ENCODE results near the gene BICC1. TPM values are rescaled to one million over a fixed set of nuclear protein-coding genes. Genes with fewer than 3 reads are reported as not detected.
A peak's percentile ranks its signal among the peaks of the same experiment; 100 is the strongest.

Gene BICC1
- total RNA-seq, 1 donor from 2014 or later = 9.3 TPM

DNA sequence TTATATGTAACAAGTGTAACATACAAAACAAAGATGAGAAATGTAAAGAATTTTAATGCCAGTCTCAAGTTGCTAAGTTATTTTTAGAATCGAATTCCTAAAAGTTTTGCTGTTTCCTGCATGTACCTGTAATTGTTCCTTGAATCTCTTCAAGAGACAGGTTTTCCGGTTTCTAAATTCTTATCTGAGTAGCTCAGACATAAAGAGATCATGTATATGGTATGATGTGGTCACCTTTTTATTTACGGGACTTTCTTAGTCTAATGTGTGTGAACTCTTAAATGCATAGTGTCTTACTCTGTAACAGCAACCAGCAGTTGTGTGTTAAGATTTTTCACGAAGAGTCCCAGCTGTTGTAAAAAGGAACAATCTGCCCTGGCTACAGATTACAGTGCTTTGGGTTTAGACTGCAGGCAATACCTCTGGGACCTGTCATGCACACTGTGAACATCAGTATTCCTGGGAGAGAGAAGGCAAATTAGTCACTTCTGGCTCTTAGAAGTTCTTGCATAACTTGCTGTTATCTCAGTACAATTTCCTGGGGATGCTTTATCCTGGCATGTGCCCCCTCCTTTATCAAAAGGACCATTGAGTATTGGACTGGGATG, 263.4 kb downstream of the BICC1 start:
- DNase-seq (ENCODE audit: low spot score in 2 of 2) = no peak
- Histone ChIP-seq H3K9me3 (no peaks in the 10 kb centered on the region), H3K4me3 (no peak overlapping the region), H3K27me3 (no peaks in the 10 kb centered on the region), H3K36me3 (no peaks in the 10 kb centered on the region), H3K27ac (peak overlapping the region in 1 of 2 donors; percentile 17), H3K4me1 (peaks cover 0 to 6% of the 10 kb centered on the region in 2 donors)
- intact Hi-C loops (cut with DNase I) = no loop called here
- TF ChIP-seq, protein P1, sequence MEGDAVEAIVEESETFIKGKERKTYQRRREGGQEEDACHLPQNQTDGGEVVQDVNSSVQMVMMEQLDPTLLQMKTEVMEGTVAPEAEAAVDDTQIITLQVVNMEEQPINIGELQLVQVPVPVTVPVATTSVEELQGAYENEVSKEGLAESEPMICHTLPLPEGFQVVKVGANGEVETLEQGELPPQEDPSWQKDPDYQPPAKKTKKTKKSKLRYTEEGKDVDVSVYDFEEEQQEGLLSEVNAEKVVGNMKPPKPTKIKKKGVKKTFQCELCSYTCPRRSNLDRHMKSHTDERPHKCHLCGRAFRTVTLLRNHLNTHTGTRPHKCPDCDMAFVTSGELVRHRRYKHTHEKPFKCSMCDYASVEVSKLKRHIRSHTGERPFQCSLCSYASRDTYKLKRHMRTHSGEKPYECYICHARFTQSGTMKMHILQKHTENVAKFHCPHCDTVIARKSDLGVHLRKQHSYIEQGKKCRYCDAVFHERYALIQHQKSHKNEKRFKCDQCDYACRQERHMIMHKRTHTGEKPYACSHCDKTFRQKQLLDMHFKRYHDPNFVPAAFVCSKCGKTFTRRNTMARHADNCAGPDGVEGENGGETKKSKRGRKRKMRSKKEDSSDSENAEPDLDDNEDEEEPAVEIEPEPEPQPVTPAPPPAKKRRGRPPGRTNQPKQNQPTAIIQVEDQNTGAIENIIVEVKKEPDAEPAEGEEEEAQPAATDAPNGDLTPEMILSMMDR (IDR thresholded peaks at IDR 0.05) = no peak

DNA sequence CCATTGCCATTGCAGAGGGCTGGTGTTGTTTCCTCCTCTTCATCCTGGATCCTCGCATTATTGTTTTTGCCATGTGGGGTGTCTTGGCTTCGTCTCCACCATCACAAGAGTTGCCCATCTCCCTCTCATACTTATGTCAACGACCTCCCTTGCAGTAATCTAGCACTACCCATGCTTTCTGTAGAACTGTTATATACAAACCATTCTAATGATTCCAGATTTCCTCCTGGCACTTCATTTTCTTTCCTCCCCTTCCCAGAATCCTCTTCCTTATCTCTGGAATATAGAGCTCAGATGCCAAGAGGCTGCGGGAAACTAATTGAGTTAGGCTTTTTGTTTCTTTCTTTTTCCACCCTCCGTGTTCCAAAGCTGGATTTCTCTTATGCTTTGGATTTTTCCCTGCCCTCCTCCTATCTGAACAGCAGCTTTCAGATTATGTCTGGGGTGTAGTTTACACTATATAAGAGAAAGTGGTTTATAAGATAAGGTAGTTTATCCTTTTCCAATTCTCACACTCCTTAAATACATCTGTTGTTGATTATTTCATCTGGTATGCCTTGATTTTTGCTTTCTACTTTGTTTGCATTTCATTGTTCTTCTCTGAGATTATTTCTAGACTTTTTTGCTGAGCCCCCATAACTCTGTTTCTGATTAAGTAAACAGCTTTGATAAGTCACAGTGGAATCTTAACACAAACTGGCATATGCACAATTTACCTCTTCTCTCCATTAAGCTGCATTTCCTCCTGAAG, 264.1 kb downstream of the BICC1 start:
- H3K9me3 ChIP-seq = no peaks in the 10 kb centered on the region
- no peak for DNase-seq (ENCODE audit: low spot score in 2 of 2)
- intact Hi-C loops (cut with DNase I) = no loop called here
- peaks cover 0 to 6% of the 10 kb centered on the region in 2 donors for H3K4me1 ChIP-seq
- TF ChIP-seq, protein P1 (IDR thresholded peaks at IDR 0.05) = no peak
- H3K27me3 ChIP-seq = no peaks in the 10 kb centered on the region
- H3K36me3 ChIP-seq = no peaks in the 10 kb centered on the region
- peak overlapping the region in 1 of 2 donors; percentile 17 for H3K27ac ChIP-seq
- no peak overlapping the region for H3K4me3 ChIP-seq

DNA sequence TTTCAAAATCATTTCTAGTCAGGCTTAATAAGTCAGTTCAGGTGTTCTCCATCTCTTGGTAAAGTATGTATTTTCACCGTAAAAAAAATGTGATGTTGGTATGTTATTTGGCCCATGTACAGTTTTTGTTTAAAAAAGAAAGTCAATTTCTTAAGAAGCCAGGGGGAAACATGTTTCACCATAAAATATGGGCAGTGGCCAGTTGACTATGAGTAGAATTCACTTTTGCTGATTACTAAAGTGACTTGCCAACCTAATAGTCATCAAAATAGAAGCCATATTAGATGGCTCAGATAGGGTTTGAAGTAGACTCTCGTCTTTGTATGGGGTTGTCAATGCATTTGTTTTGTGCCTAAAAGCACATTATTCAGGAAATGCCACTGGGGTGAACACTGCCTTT, 266.3 kb downstream of the BICC1 start:
- Histone ChIP-seq H3K9me3 (no peaks in the 10 kb centered on the region), H3K27me3 (no peaks in the 10 kb centered on the region), H3K36me3 (no peaks in the 10 kb centered on the region), H3K4me3 (no peak overlapping the region), H3K4me1 (peaks cover 0 to 10% of the 10 kb centered on the region in 2 donors), H3K27ac (no peak overlapping the region)
- intact Hi-C loops (cut with DNase I) = no loop called here
- TF ChIP-seq, protein P1 (IDR thresholded peaks at IDR 0.05) = no peak
- no peak for DNase-seq (ENCODE audit: low spot score in 2 of 2)

DNA sequence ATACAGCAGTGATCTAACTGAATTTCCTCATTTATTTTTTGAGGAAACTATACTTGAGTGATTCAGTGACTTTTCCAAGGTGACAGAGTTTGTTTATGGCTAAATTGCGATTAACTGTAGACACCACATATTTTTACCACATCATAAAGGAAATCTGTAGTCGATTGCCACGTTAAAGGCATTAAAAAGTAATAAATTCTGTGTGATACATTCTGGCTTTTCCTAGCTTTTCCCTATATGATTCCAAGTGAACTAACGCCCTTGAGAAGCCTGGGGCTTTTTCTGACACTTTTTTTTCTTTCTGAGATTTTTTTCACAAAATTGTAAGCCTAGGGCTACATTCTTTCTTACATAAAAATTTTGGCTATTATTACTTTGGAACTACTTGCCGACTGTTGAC, 266.9 kb downstream of the BICC1 start:
- H3K36me3 ChIP-seq = no peaks in the 10 kb centered on the region
- no peaks in the 10 kb centered on the region for H3K27me3 ChIP-seq
- no peak overlapping the region for H3K4me3 ChIP-seq
- intact Hi-C loops (cut with DNase I) = no loop called here
- TF ChIP-seq, protein P1 (IDR thresholded peaks at IDR 0.05) = no peak
- H3K27ac ChIP-seq = no peak overlapping the region
- DNase-seq (ENCODE audit: low spot score in 2 of 2) = no peak
- H3K4me1 ChIP-seq = peaks cover 0 to 10% of the 10 kb centered on the region in 2 donors
- H3K9me3 ChIP-seq = no peaks in the 10 kb centered on the region

DNA sequence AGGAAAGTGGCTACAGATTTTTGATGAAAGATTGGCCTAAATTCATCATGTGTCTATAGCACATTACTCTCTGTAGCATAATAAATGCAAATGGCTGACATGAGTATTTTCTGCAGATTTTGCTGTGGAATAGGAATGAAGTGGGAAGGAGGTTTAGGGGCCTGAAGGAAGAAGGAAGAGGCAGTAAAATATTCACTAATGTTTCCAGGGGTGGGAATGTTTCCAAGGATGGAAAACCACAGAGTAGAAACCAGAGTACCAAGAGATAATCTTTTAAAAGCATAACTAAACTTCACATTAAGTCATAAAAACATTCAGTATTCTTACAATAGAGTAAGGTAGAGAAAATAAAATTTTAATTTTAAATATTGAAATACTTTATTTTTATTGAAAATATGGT, 267.8 kb downstream of the BICC1 start:
- Histone ChIP-seq H3K27ac (no peak overlapping the region), H3K9me3 (no peaks in the 10 kb centered on the region), H3K36me3 (no peaks in the 10 kb centered on the region), H3K27me3 (no peaks in the 10 kb centered on the region), H3K4me1 (peaks cover 0 to 10% of the 10 kb centered on the region in 2 donors), H3K4me3 (no peak overlapping the region)
- DNase-seq (ENCODE audit: low spot score in 2 of 2) = no peak
- TF ChIP-seq, protein P1 (IDR thresholded peaks at IDR 0.05) = no peak
- intact Hi-C loops (cut with DNase I) = loop anchor here (5.0 to 10.0 kb wide), 6 partner anchors 172 to 1264 kb away; no protein-coding TSS in a partner anchor

Data from ascending aorta (tissue), 2 donors.